GM12801 (cell line): ENCODE data around the gene S1PR5.

Experiments used
- CTCF ChIP-seq: IDR thresholded peaks from one replicate; pipeline ENCODE4 v1.5.1; 2011; ENCODE audit warnings: control low read depth; ENCODE audit not compliant: insufficient read length; ENCODE audit errors: extremely low read depth

S1PR5 gene

GRCh38 chr19:10505583-10506229 lies 11.5 kb downstream of the S1PR5 start:
- TF ChIP-seq CTCF: no peak

GRCh38 chr19:10503002-10503789 lies 14.1 kb downstream of the S1PR5 start, which contains the start of gene KEAP1:
TSS of gene KEAP1 (minus strand) at chr19:10503356. CDS start at chr19:10500033, 3,323 bp downstream.
- no peak for TF ChIP-seq CTCF

- TF ChIP-seq CTCF: no peak
Measured at GRCh38 chr19:10502524-10503001, 14.7 kb downstream of the S1PR5 start.

DNA sequence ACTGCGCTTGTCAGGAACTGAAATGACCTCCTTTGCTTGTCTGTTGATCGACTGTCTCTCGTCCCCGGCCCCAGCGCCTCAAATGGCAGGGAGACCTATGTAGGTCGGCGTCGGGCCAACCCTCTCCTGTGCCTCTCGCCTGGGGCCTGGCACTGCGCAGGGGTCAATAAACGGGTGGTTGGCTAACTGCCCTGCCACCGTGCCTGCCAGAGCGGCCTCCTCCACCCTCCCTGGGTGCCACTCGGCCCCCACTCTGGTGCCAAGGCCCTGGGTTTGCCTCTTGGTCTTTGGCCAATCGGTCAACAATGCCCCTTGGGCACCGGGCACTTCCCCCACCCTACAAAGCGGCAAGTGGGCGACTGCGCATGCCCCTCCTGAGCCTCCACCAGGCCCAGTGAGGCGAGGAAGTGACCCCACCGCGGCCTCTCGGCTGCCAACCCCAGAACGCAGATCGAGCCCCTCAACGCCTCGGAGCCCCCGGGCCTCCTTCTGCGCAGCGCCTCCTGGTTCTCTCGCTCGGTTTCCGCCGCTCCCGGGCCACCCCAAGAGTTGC lies 15.2 kb downstream of the S1PR5 start:
- TF ChIP-seq CTCF: no peak

DNA sequence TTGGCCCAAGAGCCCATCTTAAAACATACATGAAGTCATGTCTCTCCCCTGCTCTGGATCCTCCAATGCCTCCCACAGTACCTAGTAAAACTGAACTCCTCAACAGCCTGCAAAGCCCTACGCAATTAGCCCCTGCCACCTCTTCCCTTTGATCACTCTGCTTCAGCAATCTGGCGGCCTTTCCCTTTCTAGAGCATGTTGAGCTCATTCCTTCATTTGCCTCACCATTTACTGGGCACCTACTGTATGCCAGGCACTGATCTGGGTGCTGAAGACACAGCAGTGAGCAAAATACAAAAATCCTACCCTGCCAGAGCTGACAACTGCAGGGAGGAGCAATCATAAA lies 17.0 kb downstream of the S1PR5 start:
- TF ChIP-seq CTCF: no peak

DNA sequence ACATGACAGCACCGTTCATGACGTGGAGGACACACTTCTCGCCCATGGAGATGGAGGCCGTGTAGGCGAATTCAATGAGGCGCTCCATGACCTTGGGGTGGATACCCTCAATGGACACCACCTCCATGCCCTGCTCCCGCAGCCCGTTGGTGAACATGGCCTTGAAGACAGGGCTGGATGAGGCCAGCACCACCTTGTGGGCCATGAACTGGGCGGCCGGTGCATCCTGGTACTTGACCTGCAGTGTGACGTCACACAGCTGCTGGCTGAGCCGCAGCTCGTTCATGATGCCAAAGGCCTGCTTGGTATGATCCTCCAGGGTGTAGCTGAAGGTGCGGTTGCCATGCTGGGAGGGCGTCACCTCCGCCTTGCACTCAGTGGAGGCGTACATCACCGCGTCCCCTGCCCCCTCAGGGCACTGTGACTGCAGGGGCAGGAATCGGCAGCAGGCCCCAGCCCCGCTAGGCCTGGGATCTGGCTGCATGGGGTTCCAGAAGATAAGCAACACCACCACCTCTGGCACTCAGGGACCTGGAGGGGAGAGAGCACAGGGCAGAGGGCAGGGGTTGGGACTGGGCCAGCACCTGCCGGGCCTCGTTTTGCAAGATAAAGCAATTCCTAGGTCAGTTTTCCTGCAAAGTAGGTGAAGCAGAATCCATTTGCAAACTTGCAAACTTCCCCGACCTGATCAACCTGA lies 17.5 kb downstream of the S1PR5 start:
- no peak for TF ChIP-seq CTCF

DNA sequence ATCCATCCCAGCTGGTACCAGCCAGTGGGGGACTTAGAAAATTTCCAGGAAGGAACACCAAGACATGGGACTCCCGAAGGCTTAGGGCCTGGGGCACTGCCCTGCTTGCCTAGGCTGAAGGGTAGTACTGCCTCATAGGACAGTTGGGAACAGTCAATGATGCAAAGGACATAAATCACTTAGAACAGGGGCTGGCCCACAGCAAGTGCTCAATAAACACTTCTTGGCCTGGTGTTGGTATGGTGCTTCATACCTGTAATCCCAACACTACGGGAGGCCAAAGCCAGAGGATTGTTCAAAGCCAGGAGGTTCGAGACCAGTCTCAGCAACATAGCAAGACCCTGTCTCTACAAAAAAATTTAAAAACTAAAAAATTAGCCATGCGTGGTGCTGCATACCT lies 19.9 kb downstream of the S1PR5 start:
- no peak for TF ChIP-seq CTCF
